Keratinocyte (primary cell): ENCODE results near the gene UBE2F. TPM values are rescaled to one million over a fixed set of nuclear protein-coding genes. Genes with fewer than 3 reads are reported as not detected.

Source experiments
- DNase-seq: peaks from one replicate; pipeline ENCODE4 v3.0.0-alpha.2; 2011; ENCODE audit warnings: low read depth, missing footprints, low spot score
- FAIRE-seq: peaks from 2 replicates; lab custom pipeline; 2011; peaks lifted over from hg19 to GRCh38; lab: Jason Lieb, UNC
- H2AFZ ChIP-seq: 2 replicates; pipeline ENCODE4 v1.6.0; 2012; ENCODE audit warnings: low read length, control low read depth, inconsistent platforms; ENCODE audit not compliant: control insufficient read depth
- H3K27ac ChIP-seq: 2 replicates; pipeline ENCODE4 v1.5.1; 2011; ENCODE audit warnings: low read length; ENCODE audit not compliant: control insufficient read depth, insufficient read depth
- H3K27me3 ChIP-seq: 3 replicates; pipeline ENCODE4 v1.6.0; 2011; ENCODE audit warnings: low read length; ENCODE audit not compliant: control insufficient read depth, insufficient read depth; ENCODE audit errors: extremely low read depth
- H3K36me3 ChIP-seq, 2 experiments: 2 replicates in 1 of 2; 3 replicates in 1 of 2; pipeline ENCODE4 v1.5.1; 2011; ENCODE audit warnings: low read length in 2 of 2, mild to moderate bottlenecking in 1 of 2; ENCODE audit not compliant: control insufficient read depth in 2 of 2, insufficient read depth in 2 of 2; ENCODE audit errors: extremely low read depth in 1 of 2
- H3K4me1 ChIP-seq: 3 replicates; pipeline ENCODE4 v1.5.1; 2011; ENCODE audit warnings: low read length; ENCODE audit not compliant: control insufficient read depth, insufficient read depth; ENCODE audit errors: extremely low read depth
- H3K4me2 ChIP-seq: 3 replicates; pipeline ENCODE4 v1.6.0; 2011; ENCODE audit warnings: low read depth, low read length; ENCODE audit not compliant: control insufficient read depth, insufficient read depth; ENCODE audit errors: extremely low read depth
- H3K4me3 ChIP-seq, 3 experiments: fragments of 200-600 bp in 1 of 3; sonication (generic) in 1 of 3; 2 replicates in 2 of 3; 3 replicates in 1 of 3; pipeline ENCODE4 v1.5.1; 2011 to 2016; ENCODE audit warnings: low read length in 3 of 3, mild to moderate bottlenecking in 3 of 3, control low read depth in 2 of 3, inconsistent platforms in 1 of 3, low read depth in 1 of 3, mixed read lengths in 1 of 3, mixed run types in 1 of 3, moderate library complexity in 1 of 3; ENCODE audit not compliant: control insufficient read depth in 2 of 3, insufficient read depth in 2 of 3; ENCODE audit errors: extremely low read depth in 1 of 3
- H3K79me2 ChIP-seq: 2 replicates; pipeline ENCODE4 v1.6.0; 2012; ENCODE audit warnings: low read length; ENCODE audit not compliant: control insufficient read depth, insufficient read depth
- H3K9ac ChIP-seq: 3 replicates; pipeline ENCODE4 v1.6.0; 2011; ENCODE audit warnings: low read length; ENCODE audit not compliant: control insufficient read depth, insufficient read depth; ENCODE audit errors: extremely low read depth
- H3K9me1 ChIP-seq: 3 replicates; pipeline ENCODE4 v1.6.0; 2011; ENCODE audit warnings: low read length; ENCODE audit not compliant: control insufficient read depth, insufficient read depth; ENCODE audit errors: extremely low read depth
- H3K9me3 ChIP-seq: 2 replicates; pipeline ENCODE4 v1.5.1; 2012; ENCODE audit warnings: low read depth, low read length; ENCODE audit not compliant: control insufficient read depth
- H4K20me1 ChIP-seq: 3 replicates; pipeline ENCODE4 v1.6.0; 2011; ENCODE audit warnings: low read length; ENCODE audit not compliant: control insufficient read depth, insufficient read depth; ENCODE audit errors: extremely low read depth
- EZH2 ChIP-seq: IDR thresholded peaks from one replicate; pipeline ENCODE4 v1.6.1; 2012; ENCODE audit warnings: inconsistent platforms, mild to moderate bottlenecking, low read length, moderate library complexity
- dilution Hi-C: fragments of 300-500 bp; cut with MboI; formaldehyde crosslinking; loops from one replicate; pipeline ENCODE4 v1.7.0; 2020; ENCODE audit warnings: low sequenced_read_pairs; ENCODE audit not compliant: extremely low pct_ligation_motif_present
- polyA plus RNA-seq, 5 experiments: library from polyadenylated mRNA; depleted of rRNA in 3 of 5; stranded (reverse) in 3 of 5; stranded (forward) in 1 of 5; unstranded in 1 of 5; fragments of >200 nt; gene quantifications; 1 replicate in 1 of 5; 2 replicates in 3 of 5; 3 replicates in 1 of 5; pipeline versions ENCODE4 v1.2.1 to v1.2.3, GENCODE V29; 2011 to 2012; ENCODE audit warnings: missing spikeins in 2 of 5, low read depth in 1 of 5, low replicate concordance in 1 of 5
- TF ChIP-seq, protein P1 (sequence below), 3 experiments: IDR thresholded peaks in 1 of 3; conservative IDR thresholded peaks in 1 of 3; optimal IDR thresholded peaks in 1 of 3; 2 replicates in 2 of 3; 3 replicates in 1 of 3; pipeline versions ENCODE3 to v1.5.1; 2011; ENCODE audit warnings: low read length in 3 of 3, mild to moderate bottlenecking in 3 of 3, moderate library complexity in 2 of 3, control low read depth in 1 of 3, inconsistent platforms in 1 of 3; ENCODE audit not compliant: insufficient read depth in 2 of 3; ENCODE audit errors: extremely low read depth in 1 of 3

The UBE2F gene
- polyA plus RNA-seq, 1 donor (not counting 4 experiments of a cell fraction or from before 2014, with no cell fraction given) = 95.6 TPM

DNA sequence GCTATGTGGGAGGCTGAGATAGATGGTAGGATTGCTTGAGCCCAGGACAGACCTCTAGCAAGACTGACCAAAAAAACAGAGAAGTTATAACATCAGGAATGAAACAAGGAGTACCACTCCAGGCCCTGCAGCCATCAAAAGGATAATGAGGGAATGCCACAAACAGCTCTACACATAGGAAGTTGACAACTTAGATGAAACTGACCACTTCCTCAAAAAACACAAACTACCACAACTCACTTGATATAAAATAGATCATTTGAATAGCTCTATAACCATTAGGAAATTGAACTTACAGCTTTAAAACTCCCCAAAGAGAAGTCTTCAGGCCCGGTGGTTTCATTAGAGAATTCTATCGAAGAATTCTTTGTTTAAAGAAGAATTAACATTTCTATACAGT is 120.4 kb downstream of the UBE2F start:
- FAIRE-seq (no peak), DNase-seq (no peak)
- Histone ChIP-seq H3K4me2 (no peak overlapping the region), H2AFZ (no peak overlapping the region), H3K27me3 (no peaks in the 10 kb centered on the region), H3K9me3 (no peaks in the 10 kb centered on the region), H3K4me3 (no peak overlapping the region), H3K36me3 (peaks cover 5 to 11% of the 10 kb centered on the region in 2 experiments), H3K4me1 (no peaks in the 10 kb centered on the region), H3K9ac (no peak overlapping the region), H3K27ac (no peak overlapping the region), H3K9me1 (no peaks in the 10 kb centered on the region), H3K79me2 (no peaks in the 10 kb centered on the region), H4K20me1 (no peaks in the 10 kb centered on the region)
- dilution Hi-C loops = no loop called here
- no peak for TF ChIP-seq EZH2
- TF ChIP-seq, protein P1, sequence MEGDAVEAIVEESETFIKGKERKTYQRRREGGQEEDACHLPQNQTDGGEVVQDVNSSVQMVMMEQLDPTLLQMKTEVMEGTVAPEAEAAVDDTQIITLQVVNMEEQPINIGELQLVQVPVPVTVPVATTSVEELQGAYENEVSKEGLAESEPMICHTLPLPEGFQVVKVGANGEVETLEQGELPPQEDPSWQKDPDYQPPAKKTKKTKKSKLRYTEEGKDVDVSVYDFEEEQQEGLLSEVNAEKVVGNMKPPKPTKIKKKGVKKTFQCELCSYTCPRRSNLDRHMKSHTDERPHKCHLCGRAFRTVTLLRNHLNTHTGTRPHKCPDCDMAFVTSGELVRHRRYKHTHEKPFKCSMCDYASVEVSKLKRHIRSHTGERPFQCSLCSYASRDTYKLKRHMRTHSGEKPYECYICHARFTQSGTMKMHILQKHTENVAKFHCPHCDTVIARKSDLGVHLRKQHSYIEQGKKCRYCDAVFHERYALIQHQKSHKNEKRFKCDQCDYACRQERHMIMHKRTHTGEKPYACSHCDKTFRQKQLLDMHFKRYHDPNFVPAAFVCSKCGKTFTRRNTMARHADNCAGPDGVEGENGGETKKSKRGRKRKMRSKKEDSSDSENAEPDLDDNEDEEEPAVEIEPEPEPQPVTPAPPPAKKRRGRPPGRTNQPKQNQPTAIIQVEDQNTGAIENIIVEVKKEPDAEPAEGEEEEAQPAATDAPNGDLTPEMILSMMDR (optimal IDR thresholded peaks at IDR 0.05 in 1 of 3, IDR thresholded peaks at IDR 0.05 in 1 of 3, conservative IDR thresholded peaks at IDR 0.05 in 1 of 3; ENCODE audit: extremely low read depth in 1 of 3, insufficient read depth in 2 of 3, low read length in 3 of 3) = no peak

DNA sequence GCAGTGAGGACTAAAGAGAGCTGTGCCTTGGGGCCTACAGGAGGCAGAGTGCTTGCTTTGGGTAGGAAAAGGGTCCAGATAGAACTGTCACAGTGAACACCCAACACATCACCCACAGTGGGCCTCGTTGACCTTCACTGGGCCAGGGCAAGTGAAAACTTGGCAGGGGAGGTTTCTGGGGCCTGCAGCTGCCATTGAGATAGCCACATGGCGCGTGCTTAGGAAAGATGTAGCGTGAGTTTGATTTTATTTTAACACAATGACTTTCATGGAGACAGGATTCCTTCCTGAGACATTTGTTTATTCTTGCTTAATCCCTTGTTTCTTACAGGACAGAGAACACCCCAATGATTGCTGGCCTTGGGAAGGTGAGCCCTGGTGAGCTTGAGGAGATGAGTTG is 124.1 kb downstream of the UBE2F start:
- dilution Hi-C loops = no loop called here
- DNase-seq = no peak
- TF ChIP-seq, protein P1 (optimal IDR thresholded peaks at IDR 0.05 in 1 of 3, IDR thresholded peaks at IDR 0.05 in 1 of 3, conservative IDR thresholded peaks at IDR 0.05 in 1 of 3; ENCODE audit: extremely low read depth in 1 of 3, insufficient read depth in 2 of 3, low read length in 3 of 3) = no peak
- no peak for TF ChIP-seq EZH2

More for the DNA sequence above, 124.1 kb downstream of the UBE2F start:
- no peaks in the 10 kb centered on the region for H3K9me3 ChIP-seq
- no peaks in the 10 kb centered on the region for H3K27me3 ChIP-seq
- no peak overlapping the region for H3K4me2 ChIP-seq
- FAIRE-seq = no peak
- no peak overlapping the region for H3K9ac ChIP-seq
- no peak overlapping the region for H3K27ac ChIP-seq
- H4K20me1 ChIP-seq = no peaks in the 10 kb centered on the region
- no peak overlapping the region for H3K4me3 ChIP-seq
- no peaks in the 10 kb centered on the region for H3K9me1 ChIP-seq
- no peaks in the 10 kb centered on the region for H3K4me1 ChIP-seq
- no peak overlapping the region for H2AFZ ChIP-seq
- no peaks in the 10 kb centered on the region for H3K79me2 ChIP-seq
- H3K36me3 ChIP-seq = peaks cover 2 to 3% of the 10 kb centered on the region in 2 experiments
